Lower leg skin (tissue), 3 donors: Measurements from ENCODE around the gene SUSD4.

Experiments
- POLR2A ChIP-seq, 2 donors: fragments of 450-650 bp; IDR thresholded peaks; one replicate each; pipeline ENCODE4 v1.6.1; 2016 to 2017; ENCODE audit warnings: antibody characterized with exemption in 2 of 2, mild to moderate bottlenecking in 1 of 2, moderate library complexity in 1 of 2
- TF ChIP-seq, protein P1 (sequence below), 3 donors: fragments of 450-650 bp; IDR thresholded peaks; one replicate each; pipeline ENCODE4 v1.5.1; 2016; ENCODE audit warnings: antibody characterized with exemption in 3 of 3, mild to moderate bottlenecking in 3 of 3, moderate library complexity in 2 of 3

GRCh38 chr1:223204424-223204823, 159.6 kb downstream of the SUSD4 start:
- TF ChIP-seq POLR2A (IDR thresholded peaks at IDR 0.05) = no peak
- TF ChIP-seq, protein P1, sequence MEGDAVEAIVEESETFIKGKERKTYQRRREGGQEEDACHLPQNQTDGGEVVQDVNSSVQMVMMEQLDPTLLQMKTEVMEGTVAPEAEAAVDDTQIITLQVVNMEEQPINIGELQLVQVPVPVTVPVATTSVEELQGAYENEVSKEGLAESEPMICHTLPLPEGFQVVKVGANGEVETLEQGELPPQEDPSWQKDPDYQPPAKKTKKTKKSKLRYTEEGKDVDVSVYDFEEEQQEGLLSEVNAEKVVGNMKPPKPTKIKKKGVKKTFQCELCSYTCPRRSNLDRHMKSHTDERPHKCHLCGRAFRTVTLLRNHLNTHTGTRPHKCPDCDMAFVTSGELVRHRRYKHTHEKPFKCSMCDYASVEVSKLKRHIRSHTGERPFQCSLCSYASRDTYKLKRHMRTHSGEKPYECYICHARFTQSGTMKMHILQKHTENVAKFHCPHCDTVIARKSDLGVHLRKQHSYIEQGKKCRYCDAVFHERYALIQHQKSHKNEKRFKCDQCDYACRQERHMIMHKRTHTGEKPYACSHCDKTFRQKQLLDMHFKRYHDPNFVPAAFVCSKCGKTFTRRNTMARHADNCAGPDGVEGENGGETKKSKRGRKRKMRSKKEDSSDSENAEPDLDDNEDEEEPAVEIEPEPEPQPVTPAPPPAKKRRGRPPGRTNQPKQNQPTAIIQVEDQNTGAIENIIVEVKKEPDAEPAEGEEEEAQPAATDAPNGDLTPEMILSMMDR (IDR thresholded peaks at IDR 0.05) = no peak
